Activated CD8-positive, alpha-beta memory T cell treated with anti-CD3 and anti-CD28 coated beads, Interleukin-2, amount 50 U/mL, for 48 hours (primary cell): ENCODE data around the gene S1PR2.

Experiments used
- DNase-seq: peaks from one replicate; pipeline ENCODE4 v3.0.0-alpha.2; 2020

S1PR2 gene, protein sequence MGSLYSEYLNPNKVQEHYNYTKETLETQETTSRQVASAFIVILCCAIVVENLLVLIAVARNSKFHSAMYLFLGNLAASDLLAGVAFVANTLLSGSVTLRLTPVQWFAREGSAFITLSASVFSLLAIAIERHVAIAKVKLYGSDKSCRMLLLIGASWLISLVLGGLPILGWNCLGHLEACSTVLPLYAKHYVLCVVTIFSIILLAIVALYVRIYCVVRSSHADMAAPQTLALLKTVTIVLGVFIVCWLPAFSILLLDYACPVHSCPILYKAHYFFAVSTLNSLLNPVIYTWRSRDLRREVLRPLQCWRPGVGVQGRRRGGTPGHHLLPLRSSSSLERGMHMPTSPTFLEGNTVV

GRCh38 chr19:10230861-10231611 is at the start of gene S1PR2:
TSS of gene S1PR2 (minus strand) at chr19:10231331. CDS start at chr19:10224905, 6,426 bp downstream.
- peak; percentile 82 for DNase-seq

DNA sequence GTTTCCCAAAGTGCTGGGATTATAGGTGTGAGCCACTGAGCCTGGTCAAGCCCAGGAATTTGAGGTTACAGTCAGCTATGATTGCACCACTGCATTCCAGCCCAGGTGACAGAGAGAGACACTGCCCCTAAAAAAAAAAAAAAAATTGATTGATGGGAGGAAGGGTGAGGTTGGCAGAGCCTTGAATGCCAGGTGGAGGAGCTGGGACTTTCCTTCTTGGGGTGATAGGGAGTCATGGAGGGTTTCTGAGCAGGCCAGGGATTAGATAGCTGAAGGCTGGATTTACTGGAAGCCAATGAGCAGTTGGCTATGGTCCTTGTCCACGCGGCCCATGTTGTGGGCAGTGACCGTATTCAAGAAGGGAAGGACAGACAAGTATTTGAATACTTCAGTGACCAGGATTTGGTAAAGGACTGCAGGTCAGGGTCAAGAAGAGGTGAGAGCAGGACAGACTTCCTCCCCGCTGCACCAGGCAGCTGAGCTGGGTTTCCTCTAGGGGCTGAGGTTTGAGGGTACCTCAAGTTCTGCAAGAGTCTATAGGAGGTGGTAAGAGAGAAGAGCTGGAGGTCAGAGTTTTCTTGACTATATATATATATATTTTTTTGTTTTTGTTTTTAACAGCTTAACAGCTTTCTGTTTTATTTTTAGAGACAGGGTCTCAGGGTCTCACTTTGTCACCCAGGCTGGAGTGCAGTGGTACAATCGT is 48.8 kb upstream of the S1PR2 start:
- no peak for DNase-seq

DNA sequence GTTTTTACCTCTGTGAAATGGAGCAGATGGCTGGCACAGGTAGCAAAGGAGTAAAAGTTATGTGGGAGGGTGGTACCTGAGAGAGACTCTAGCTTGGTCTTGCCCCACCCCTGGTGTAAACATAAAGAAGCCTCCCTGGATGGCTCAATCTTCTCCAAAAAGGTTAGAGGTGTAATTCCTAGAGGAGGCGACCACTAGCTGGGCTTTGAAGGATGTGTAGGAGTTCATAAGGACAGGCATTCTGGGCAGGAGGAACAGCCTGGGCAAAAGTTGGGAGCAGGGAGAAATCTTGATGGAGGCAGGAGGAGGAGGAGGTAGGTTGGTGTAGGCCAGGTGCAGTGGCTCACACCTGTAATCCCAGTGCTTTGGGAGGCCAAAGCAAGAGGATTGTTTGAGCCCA is 47.8 kb upstream of the S1PR2 start:
- no peak for DNase-seq

DNA sequence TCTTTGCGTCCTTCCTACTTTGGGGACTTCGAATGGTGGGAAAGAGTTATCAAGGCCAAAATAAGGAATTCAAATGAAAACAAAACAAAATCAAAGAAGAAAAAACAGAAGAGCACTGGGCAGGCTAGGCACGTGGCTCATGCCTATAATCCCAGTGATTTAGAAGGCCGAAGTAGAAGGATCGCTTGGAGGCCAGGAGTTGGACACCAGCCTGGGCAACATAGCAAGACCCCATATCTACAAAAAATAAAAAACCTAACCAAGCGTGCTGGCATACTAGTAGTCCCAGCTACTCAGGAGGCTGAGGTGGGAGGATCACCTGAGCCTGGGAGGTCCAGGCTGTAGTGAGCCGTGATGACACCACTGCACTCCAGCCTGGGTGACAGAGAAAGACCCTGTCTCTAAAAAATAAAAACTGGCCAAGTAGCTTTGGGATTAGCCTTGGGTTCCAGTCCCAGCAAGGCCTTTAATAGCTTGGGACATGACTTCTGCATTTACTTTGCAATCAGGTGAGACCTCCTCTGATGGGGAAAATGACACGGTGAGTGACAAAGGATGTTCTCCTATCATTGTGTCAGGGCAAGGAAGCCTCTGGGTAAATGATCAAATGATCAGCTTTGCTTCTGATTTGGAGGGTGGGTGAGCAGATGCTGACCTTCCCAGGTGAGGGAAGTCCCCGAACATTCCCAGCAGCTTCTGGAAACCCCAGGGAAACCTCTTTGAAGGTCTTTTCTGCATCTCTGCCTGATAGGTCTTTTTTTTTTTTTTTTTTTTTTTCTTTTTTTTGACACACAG is 46.9 kb upstream of the S1PR2 start:
- DNase-seq: no peak

DNA sequence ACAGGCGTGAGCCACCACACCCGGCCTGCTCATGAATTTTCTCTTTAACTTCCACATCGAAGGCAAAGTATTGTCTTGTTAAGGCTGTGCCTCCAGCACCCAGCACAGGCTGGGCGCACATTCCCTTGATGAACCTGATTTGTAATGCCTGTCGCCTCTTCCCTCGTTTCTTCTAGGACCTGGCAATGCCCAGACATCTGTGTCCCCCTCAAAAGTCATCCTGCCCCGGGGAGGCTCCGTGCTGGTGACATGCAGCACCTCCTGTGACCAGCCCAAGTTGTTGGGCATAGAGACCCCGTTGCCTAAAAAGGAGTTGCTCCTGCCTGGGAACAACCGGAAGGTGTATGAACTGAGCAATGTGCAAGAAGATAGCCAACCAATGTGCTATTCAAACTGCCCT is 43.5 kb upstream of the S1PR2 start:
- no peak for DNase-seq

- no peak for DNase-seq
These were observed 40.5 kb upstream of the S1PR2 start for GRCh38 chr19:10271543-10272086.

DNA sequence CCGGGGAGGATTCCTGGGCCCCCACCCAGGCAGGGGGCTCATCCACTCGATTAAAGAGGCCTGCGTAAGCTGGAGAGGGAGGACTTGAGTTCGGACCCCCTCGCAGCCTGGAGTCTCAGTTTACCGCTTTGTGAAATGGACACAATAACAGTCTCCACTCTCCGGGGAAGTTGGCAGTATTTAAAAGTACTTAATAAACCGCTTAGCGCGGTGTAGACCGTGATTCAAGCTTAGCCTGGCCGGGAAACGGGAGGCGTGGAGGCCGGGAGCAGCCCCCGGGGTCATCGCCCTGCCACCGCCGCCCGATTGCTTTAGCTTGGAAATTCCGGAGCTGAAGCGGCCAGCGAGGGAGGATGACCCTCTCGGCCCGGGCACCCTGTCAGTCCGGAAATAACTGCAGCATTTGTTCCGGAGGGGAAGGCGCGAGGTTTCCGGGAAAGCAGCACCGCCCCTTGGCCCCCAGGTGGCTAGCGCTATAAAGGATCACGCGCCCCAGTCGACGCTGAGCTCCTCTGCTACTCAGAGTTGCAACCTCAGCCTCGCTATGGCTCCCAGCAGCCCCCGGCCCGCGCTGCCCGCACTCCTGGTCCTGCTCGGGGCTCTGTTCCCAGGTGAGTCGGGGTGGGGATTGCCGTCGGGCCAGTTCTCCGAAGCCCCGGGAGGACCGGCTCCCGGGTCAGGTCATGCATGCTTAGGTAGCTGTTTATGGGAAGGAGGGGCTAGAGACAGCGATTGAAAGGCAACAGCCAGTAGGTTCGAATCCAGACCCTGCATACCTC is 39.7 kb upstream of the S1PR2 start, which contains the start of gene ICAM1:
Gene ICAM1, plus strand, starts transcription at position 505 of the 779 bp plus-strand sequence. Its CDS starts 40 bp downstream, at position 545.
- peak; percentile 91 for DNase-seq

- peak; percentile 92 for DNase-seq
These were observed 39.1 kb upstream of the S1PR2 start for GRCh38 chr19:10270180-10270615.

GRCh38 chr19:10269333-10270179 is 38.4 kb upstream of the S1PR2 start:
- DNase-seq: peak; percentile 97

- DNase-seq: no peak
These were observed 36.9 kb upstream of the S1PR2 start for GRCh38 chr19:10268071-10268470.

- DNase-seq: no peak
These were observed 35.6 kb upstream of the S1PR2 start for GRCh38 chr19:10266706-10267105.

- DNase-seq: no peak
These were observed 31.6 kb upstream of the S1PR2 start for GRCh38 chr19:10262771-10263170.

DNA sequence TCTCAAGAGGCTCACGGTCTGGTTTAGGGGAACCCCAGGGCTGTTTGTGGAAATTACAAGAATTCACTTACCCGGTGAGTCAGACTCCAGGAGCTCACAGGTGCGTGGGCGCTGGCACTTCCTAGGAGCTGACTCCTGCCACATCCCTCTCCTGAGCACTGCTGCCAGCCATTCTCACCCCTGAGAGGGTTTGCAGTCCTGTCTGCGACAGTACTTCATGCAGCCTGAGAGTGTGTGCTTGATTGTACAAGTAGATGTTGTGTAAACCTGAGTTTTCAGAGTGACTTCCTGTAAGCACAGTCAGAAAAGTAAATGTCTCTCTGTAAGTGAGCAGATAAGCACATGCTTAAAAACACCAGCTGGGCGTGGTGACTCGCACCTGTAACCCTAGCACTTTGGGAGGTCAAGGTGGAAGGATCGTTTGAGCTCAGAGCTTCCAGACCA is 29.0 kb upstream of the S1PR2 start:
- peak; percentile 82 for DNase-seq

GRCh38 chr19:10259162-10259905 is 28.2 kb upstream of the S1PR2 start:
- DNase-seq: peak; percentile 93

GRCh38 chr19:10258080-10258710 is 27.1 kb upstream of the S1PR2 start:
- no peak for DNase-seq

- DNase-seq: no peak
These were observed 26.0 kb upstream of the S1PR2 start for GRCh38 chr19:10256970-10257615.

DNA sequence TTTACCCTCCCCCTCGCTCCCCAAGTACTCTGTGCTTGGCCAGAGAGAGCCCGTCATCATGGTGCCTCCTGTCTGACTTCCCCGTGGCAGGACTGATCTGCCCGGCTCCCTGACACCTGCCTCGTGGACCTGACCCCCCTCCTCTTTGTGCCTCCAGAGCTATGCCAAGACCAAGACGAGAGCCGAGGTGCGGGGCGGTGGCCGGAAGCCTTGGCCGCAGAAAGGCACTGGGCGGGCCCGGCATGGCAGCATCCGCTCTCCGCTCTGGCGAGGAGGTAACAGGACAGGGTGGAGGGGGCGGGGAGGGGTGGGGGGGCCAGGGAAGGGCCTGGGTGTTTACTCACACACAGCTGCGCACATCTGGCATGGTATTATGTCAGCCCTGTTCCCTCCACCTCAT is 25.4 kb upstream of the S1PR2 start:
- no peak for DNase-seq

GRCh38 chr19:10255358-10255757 is 24.2 kb upstream of the S1PR2 start:
- DNase-seq: no peak

- no peak for DNase-seq
These were observed 23.1 kb upstream of the S1PR2 start for GRCh38 chr19:10254244-10254643.
